ENCODE results near the gene NUP133. TPM values are rescaled to one million over a fixed set of nuclear protein-coding genes. Genes with fewer than 3 reads are reported as not detected.

NUP133 gene
- total RNA-seq, result 35.2 and 53.5 TPM in 2 replicates

DNA sequence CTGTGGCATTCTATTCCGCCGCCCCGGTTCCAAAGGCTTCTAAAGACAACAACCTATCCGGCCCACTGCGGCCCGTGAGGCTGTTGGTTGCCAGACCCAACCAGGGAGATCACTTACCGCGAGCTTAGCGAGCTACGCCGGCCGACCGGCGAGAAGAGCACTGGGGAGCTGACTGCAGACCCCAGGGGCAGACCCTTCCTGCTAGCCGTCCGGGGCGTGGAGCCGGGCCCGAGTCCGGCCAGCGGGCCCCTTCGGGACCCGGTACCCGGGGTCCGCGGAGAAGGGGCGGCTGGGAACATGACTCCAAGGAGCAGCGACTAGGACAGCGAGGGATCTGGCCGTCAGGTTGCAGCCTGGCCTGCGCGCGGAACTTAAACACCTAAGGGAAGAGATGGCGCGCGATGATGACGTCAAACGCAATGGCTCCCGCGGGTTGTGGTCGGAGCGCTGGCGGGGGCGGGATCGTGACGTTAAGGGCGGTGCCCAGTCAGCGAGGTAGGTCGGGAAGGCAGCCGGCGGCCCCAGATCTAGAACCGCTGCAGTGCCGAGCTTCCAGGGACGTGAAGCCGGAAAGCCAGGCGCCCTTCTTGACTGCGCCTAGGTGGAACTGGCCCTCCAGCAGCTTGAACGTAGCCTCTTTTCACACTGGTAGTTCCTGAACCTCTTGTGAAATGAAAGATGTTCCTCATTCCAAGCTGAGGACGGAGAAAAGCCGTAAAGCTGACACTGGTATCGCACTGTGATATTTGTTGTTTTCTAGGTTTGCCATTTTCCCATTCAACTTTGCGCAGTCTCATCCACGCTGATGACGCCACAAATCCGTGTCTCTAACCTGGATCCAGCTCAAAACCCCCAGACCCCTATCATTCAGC, at the start of gene NUP133:
Gene NUP133 (minus strand): TSS at position 391 of the 872 bp plus-strand sequence. CDS start 92 bp downstream, at position 299.

DNA sequence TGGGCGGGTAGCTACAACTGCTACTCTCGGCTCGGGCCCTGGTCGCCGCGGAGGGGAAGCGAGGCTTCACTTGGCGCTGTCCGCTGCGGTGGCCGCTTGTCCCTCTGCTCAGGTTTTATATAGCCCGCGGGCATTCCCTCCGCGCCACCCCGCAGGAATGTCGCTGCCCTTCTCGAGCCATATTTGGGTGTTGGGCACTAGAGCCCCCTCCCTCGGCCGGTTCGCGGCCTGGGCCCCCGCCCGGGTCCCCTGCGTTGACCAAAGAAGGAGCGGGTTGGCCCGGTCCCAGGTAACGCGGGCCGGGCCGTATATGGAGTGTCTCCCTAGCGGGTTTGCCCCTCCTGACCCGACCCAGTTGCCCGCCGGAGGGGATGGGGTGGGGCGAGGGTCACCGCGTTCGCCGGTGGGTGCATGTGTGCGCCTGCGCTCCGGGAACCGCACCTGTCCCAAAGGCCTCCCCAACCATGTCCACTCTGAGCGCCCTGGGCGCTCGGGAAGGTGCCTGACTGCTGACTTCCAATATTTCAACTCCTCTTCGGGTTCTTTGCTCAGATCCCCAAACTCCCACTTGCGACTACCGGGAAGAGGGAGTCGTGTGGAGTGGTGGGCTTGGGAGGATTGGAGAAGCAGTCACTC, 74.0 kb downstream of the NUP133 start, which contains the start of gene ACTA1:
Gene ACTA1 (minus strand): TSS at position 90 of the 636 bp plus-strand sequence. CDS start 979 bp downstream, outside the sequence.

Other genes starting within 250 kb of the NUP133 start
- 27.8 and 35.8 TPM in 2 replicates for gene RAB4A, start 237.2 kb downstream of the NUP133 start, total RNA-seq
- 4.2 and 6.1 TPM in 2 replicates for gene CCSAP, start 165.3 kb downstream of the NUP133 start, total RNA-seq
- not detected in 2 replicates for gene ACTA1, start 74.2 kb downstream of the NUP133 start, total RNA-seq
- 10.3 and 14.8 TPM in 2 replicates for gene ABCB10, start 50.4 kb upstream of the NUP133 start, total RNA-seq
- gene TAF5L, start 117.8 kb upstream of the NUP133 start, total RNA-seq, result 10.9 and 11.7 TPM in 2 replicates
- 6.5 and 8.9 TPM in 2 replicates for gene URB2, start 117.9 kb upstream of the NUP133 start, total RNA-seq

Measured in bronchus fibroblast of lung (primary cell).